Astrocyte (in vitro differentiated cells and primary cell): Measurements from ENCODE around the gene NKD1. TPM values are rescaled to one million over a fixed set of nuclear protein-coding genes. Genes with fewer than 3 reads are reported as not detected.

ENCODE experiments used
- DNase-seq: peaks from one replicate; pipeline ENCODE4 v3.0.0-alpha.2; 2010; ENCODE audit warnings: low read depth
- FAIRE-seq: peaks from 2 replicates; lab custom pipeline; 2011; peaks lifted over from hg19 to GRCh38; lab: Jason Lieb, UNC
- H2AFZ ChIP-seq: 2 replicates; pipeline ENCODE4 v1.6.0; 2012; ENCODE audit warnings: low read depth, low read length, inconsistent platforms
- H3K27ac ChIP-seq: 2 replicates; pipeline ENCODE4 v1.5.1; 2011; ENCODE audit warnings: low read depth, low read length, inconsistent platforms
- H3K27me3 ChIP-seq: 2 replicates; pipeline ENCODE4 v1.6.0; 2011; ENCODE audit warnings: low read length, inconsistent platforms; ENCODE audit not compliant: insufficient read depth
- H3K36me3 ChIP-seq: 2 replicates; pipeline ENCODE4 v1.5.1; 2011; ENCODE audit warnings: low read length, inconsistent platforms; ENCODE audit not compliant: insufficient read depth
- H3K4me1 ChIP-seq: 2 replicates; pipeline ENCODE4 v1.5.1; 2011; ENCODE audit warnings: low read length, inconsistent platforms; ENCODE audit not compliant: insufficient read depth
- H3K4me2 ChIP-seq: 2 replicates; pipeline ENCODE4 v1.6.0; 2012; ENCODE audit warnings: low read length, inconsistent platforms
- H3K4me3 ChIP-seq: 2 replicates; pipeline ENCODE4 v1.5.1; 2011; ENCODE audit warnings: low read depth, mild to moderate bottlenecking, low read length, inconsistent platforms; ENCODE audit not compliant: insufficient read depth
- H3K79me2 ChIP-seq: 2 replicates; pipeline ENCODE4 v1.6.0; 2012; ENCODE audit warnings: mild to moderate bottlenecking, low read length, inconsistent platforms; ENCODE audit not compliant: insufficient read depth
- H3K9ac ChIP-seq: 2 replicates; pipeline ENCODE4 v1.6.0; 2012; ENCODE audit warnings: mild to moderate bottlenecking, low read length, inconsistent platforms
- H3K9me3 ChIP-seq: 2 replicates; pipeline ENCODE4 v1.5.1; 2012; ENCODE audit warnings: low read depth, mild to moderate bottlenecking, low read length, inconsistent platforms; ENCODE audit not compliant: insufficient read depth
- H4K20me1 ChIP-seq: 2 replicates; pipeline ENCODE4 v1.6.0; 2012; ENCODE audit warnings: low read length, inconsistent platforms; ENCODE audit not compliant: insufficient read depth
- H3K27ac Mint-ChIP-seq: one replicate; pipeline ENCODE4 v1.8.0; 2021; ENCODE audit warnings: mild to moderate bottlenecking, mixed read lengths; ENCODE audit not compliant: unreplicated experiment
- H3K27me3 Mint-ChIP-seq: one replicate; pipeline ENCODE4 v1.8.0; 2021; ENCODE audit warnings: low read depth, mixed read lengths; ENCODE audit not compliant: unreplicated experiment
- H3K36me3 Mint-ChIP-seq: one replicate; pipeline ENCODE4 v1.8.0; 2021; ENCODE audit warnings: low read depth, mixed read lengths; ENCODE audit not compliant: unreplicated experiment
- H3K4me1 Mint-ChIP-seq: one replicate; pipeline ENCODE4 v1.8.0; 2021; ENCODE audit warnings: low read depth, mixed read lengths; ENCODE audit not compliant: unreplicated experiment
- H3K4me3 Mint-ChIP-seq: one replicate; pipeline ENCODE4 v1.8.0; 2021; ENCODE audit warnings: mild to moderate bottlenecking, moderate library complexity, mixed read lengths; ENCODE audit not compliant: unreplicated experiment
- H3K9me3 Mint-ChIP-seq: one replicate; pipeline ENCODE4 v1.8.0; 2021; ENCODE audit warnings: mild to moderate bottlenecking, mixed read lengths; ENCODE audit not compliant: unreplicated experiment
- EZH2 ChIP-seq: IDR thresholded peaks from 2 replicates; pipeline ENCODE4 v1.6.1; 2012; ENCODE audit warnings: mild to moderate bottlenecking, low read length, inconsistent platforms; ENCODE audit not compliant: insufficient read depth
- total RNA-seq: library from RNA; stranded (reverse); gene quantifications from 2 replicates; pipeline ENCODE4 v1.2.1, GENCODE V29; 2021
- TF ChIP-seq, protein P1 (sequence below): IDR thresholded peaks from 2 replicates; pipeline ENCODE4 v1.5.1; 2011; ENCODE audit warnings: low read depth, mild to moderate bottlenecking, inconsistent platforms, low read length, moderate library complexity; ENCODE audit not compliant: insufficient read depth

The NKD1 gene
- total RNA-seq, 1 donor from 2014 or later = 9.1 TPM

GRCh38 chr16:50600582-50601283 is 52.5 kb downstream of the NKD1 start:
- no peak for TF ChIP-seq EZH2
- TF ChIP-seq, protein P1, sequence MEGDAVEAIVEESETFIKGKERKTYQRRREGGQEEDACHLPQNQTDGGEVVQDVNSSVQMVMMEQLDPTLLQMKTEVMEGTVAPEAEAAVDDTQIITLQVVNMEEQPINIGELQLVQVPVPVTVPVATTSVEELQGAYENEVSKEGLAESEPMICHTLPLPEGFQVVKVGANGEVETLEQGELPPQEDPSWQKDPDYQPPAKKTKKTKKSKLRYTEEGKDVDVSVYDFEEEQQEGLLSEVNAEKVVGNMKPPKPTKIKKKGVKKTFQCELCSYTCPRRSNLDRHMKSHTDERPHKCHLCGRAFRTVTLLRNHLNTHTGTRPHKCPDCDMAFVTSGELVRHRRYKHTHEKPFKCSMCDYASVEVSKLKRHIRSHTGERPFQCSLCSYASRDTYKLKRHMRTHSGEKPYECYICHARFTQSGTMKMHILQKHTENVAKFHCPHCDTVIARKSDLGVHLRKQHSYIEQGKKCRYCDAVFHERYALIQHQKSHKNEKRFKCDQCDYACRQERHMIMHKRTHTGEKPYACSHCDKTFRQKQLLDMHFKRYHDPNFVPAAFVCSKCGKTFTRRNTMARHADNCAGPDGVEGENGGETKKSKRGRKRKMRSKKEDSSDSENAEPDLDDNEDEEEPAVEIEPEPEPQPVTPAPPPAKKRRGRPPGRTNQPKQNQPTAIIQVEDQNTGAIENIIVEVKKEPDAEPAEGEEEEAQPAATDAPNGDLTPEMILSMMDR = no peak
- Histone ChIP-seq H3K4me1 (peaks cover 13% of the 10 kb centered on the region), H4K20me1 (no peaks in the 10 kb centered on the region), H3K36me3 (no peaks in the 10 kb centered on the region), H3K9ac (no peak overlapping the region), H3K9me3 (no peaks in the 10 kb centered on the region), H3K27me3 (no peaks in the 10 kb centered on the region), H3K4me3 (no peak overlapping the region), H3K27ac (no peak overlapping the region), H3K79me2 (no peaks in the 10 kb centered on the region), H2AFZ (no peak overlapping the region), H3K4me2 (no peak overlapping the region)
- Mint-ChIP-seq H3K36me3 (peaks cover 2% of the 10 kb centered on the region), H3K4me1 (peaks cover 32% of the 10 kb centered on the region), H3K27ac (no peak overlapping the region), H3K4me3 (no peak overlapping the region), H3K9me3 (no peaks in the 10 kb centered on the region), H3K27me3 (peaks cover 31% of the 10 kb centered on the region)
- no peak for FAIRE-seq
- no peak for DNase-seq

DNA sequence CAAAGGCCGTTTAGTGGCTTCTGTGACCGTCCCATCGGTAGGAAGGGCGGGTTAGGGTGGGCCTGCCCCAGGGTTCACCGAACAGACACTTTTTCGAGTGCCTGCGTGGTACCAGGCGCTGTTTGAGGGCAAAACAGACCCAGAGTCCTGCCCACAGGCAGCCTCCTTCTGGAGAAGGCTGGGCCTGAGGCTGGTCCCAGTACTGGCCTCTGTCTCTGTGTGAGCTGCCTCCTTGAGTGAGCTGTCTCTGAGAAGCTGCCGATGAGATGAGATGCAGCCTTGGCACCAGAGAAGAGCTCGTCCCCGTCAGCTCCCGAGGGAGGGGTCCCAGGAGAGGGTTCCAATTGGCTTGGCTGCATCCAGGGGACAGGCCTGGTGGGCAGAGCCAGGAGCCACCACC is 53.1 kb downstream of the NKD1 start:
- H4K20me1 ChIP-seq = no peaks in the 10 kb centered on the region
- H3K4me3 ChIP-seq = no peak overlapping the region
- Mint-ChIP-seq H3K4me1 (peaks cover 32% of the 10 kb centered on the region), H3K27ac (no peak overlapping the region), H3K4me3 (no peak overlapping the region), H3K36me3 (peaks cover 2% of the 10 kb centered on the region), H3K27me3 (peaks cover 28% of the 10 kb centered on the region), H3K9me3 (no peaks in the 10 kb centered on the region)
- DNase-seq (no peak), FAIRE-seq (no peak)
- H2AFZ ChIP-seq = no peak overlapping the region
- no peaks in the 10 kb centered on the region for H3K27me3 ChIP-seq
- no peak for TF ChIP-seq EZH2
- TF ChIP-seq, protein P1 = no peak
- H3K27ac ChIP-seq = no peak overlapping the region
- H3K9ac ChIP-seq = no peak overlapping the region
- H3K9me3 ChIP-seq = no peaks in the 10 kb centered on the region
- H3K4me1 ChIP-seq = peaks cover 13% of the 10 kb centered on the region
- no peak overlapping the region for H3K4me2 ChIP-seq
- no peaks in the 10 kb centered on the region for H3K79me2 ChIP-seq
- no peaks in the 10 kb centered on the region for H3K36me3 ChIP-seq

DNA sequence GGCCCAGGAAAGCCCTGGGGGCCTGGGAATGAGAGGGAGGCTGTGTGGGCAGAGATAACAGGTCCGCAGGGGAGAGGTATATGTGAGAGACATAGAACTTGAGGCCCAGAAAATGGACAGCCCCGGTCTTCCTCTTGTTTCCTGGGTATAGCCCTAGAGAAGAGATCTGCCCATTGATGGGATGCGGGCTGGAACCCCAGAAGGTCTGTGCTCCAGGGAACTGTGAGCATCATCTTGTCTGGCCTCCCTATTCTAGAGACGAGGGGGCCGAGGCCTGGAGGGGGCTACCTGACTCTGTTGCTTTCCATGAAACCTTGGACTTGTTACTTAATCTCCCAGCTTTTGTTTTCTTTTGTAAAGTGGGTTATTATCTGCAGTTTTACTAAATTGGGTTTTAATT is 53.9 kb downstream of the NKD1 start:
- TF ChIP-seq, protein P1 = no peak
- no peak for TF ChIP-seq EZH2
- H3K4me1 Mint-ChIP-seq = peaks cover 32% of the 10 kb centered on the region
- Histone ChIP-seq H3K4me3 (no peak overlapping the region), H3K79me2 (no peaks in the 10 kb centered on the region), H3K36me3 (no peaks in the 10 kb centered on the region), H3K27ac (no peak overlapping the region), H3K9me3 (no peaks in the 10 kb centered on the region), H3K27me3 (no peaks in the 10 kb centered on the region), H3K9ac (no peak overlapping the region), H4K20me1 (no peaks in the 10 kb centered on the region), H3K4me1 (peaks cover 13% of the 10 kb centered on the region), H3K4me2 (no peak overlapping the region), H2AFZ (no peak overlapping the region)
- H3K4me3 Mint-ChIP-seq = no peak overlapping the region
- peaks cover 7% of the 10 kb centered on the region for H3K36me3 Mint-ChIP-seq
- H3K27me3 Mint-ChIP-seq = peaks cover 23% of the 10 kb centered on the region
- FAIRE-seq (no peak), DNase-seq (no peak)
- no peaks in the 10 kb centered on the region for H3K9me3 Mint-ChIP-seq
- peak overlapping the region; percentile 66 for H3K27ac Mint-ChIP-seq
